MG63 (cell line): ENCODE results near the gene ATRNL1. TPM values are rescaled to one million over a fixed set of nuclear protein-coding genes. Genes with fewer than 3 reads are reported as not detected.
A peak's percentile ranks its signal among the peaks of the same experiment; 100 is the strongest.
"Not testable (repeated sequence)": the region's sequence is repeated elsewhere in the genome, so short reads cannot be mapped to it uniquely, and the experiment has no call there.

Experiments used
- DNase-seq: peaks from one replicate; pipeline ENCODE4 v3.0.0-alpha.2; 2020
- H3K27me3 ChIP-seq: fragments of 250-450 bp; sonication (Bioruptor Pico); 2 replicates; pipeline ENCODE4 v1.5.1; 2020; ENCODE audit warnings: mild to moderate bottlenecking, moderate library complexity
- H3K36me3 ChIP-seq: fragments of 250-450 bp; sonication (Bioruptor Pico); 2 replicates; pipeline ENCODE4 v1.5.1; 2020; ENCODE audit warnings: mild to moderate bottlenecking, moderate library complexity
- H3K4me3 ChIP-seq: fragments of 250-450 bp; sonication (Bioruptor Pico); 2 replicates; pipeline ENCODE4 v1.5.1; 2020; ENCODE audit warnings: mild to moderate bottlenecking, moderate library complexity
- H3K9me3 ChIP-seq: fragments of 250-450 bp; sonication (Bioruptor Pico); 2 replicates; pipeline ENCODE4 v1.5.1; 2020; ENCODE audit warnings: mild to moderate bottlenecking, moderate library complexity
- total RNA-seq: library from RNA; depleted of rRNA; stranded (reverse); fragments of >200 nt; shearing (Covaris generic); gene quantifications from 2 replicates; pipeline ENCODE4 v1.2.3, GENCODE V29; 2014; ENCODE audit warnings: low replicate concordance

The ATRNL1 gene
- total RNA-seq, 1 experiment from 2014 or later = 1.7 TPM

- Histone ChIP-seq H3K36me3 (no peaks in the 10 kb centered on the region), H3K4me3 (no peak overlapping the region), H3K9me3 (no peaks in the 10 kb centered on the region), H3K27me3 (peaks cover 5% of the 10 kb centered on the region; the same call in 1 of the 2 replicates)
- no peak for DNase-seq
Observed at GRCh38 chr10:115136616-115137015, 43.5 kb downstream of the ATRNL1 start.

GRCh38 chr10:115141254-115141653 lies 48.1 kb downstream of the ATRNL1 start:
- no peaks in the 10 kb centered on the region for H3K9me3 ChIP-seq
- DNase-seq = no peak
- H3K4me3 ChIP-seq = no peak overlapping the region
- peaks cover 7% of the 10 kb centered on the region; the same call in 1 of the 2 replicates for H3K27me3 ChIP-seq
- no peaks in the 10 kb centered on the region for H3K36me3 ChIP-seq

GRCh38 chr10:115157357-115157756 lies 64.2 kb downstream of the ATRNL1 start:
- no peak overlapping the region for H3K4me3 ChIP-seq
- no peaks in the 10 kb centered on the region for H3K9me3 ChIP-seq
- 0 out of 2 replicates have a peak, but pooled peaks cover 2% of the 10 kb centered on the region for H3K27me3 ChIP-seq
- no peaks in the 10 kb centered on the region for H3K36me3 ChIP-seq
- no peak for DNase-seq

GRCh38 chr10:115163129-115163528 lies 70.0 kb downstream of the ATRNL1 start:
- H3K4me3 ChIP-seq = no peak overlapping the region
- H3K27me3 ChIP-seq = no peaks in the 10 kb centered on the region
- DNase-seq = no peak
- H3K36me3 ChIP-seq = no peaks in the 10 kb centered on the region
- no peaks in the 10 kb centered on the region for H3K9me3 ChIP-seq

- DNase-seq = no peak
- Histone ChIP-seq H3K36me3 (no peaks in the 10 kb centered on the region), H3K9me3 (no peaks in the 10 kb centered on the region), H3K4me3 (no peak overlapping the region), H3K27me3 (no peaks in the 10 kb centered on the region)
Observed at GRCh38 chr10:115164220-115164619, 71.1 kb downstream of the ATRNL1 start.

GRCh38 chr10:115167751-115168150 lies 74.6 kb downstream of the ATRNL1 start:
- no peak for DNase-seq
- H3K27me3 ChIP-seq = no peaks in the 10 kb centered on the region
- no peak overlapping the region for H3K4me3 ChIP-seq
- H3K9me3 ChIP-seq = no peaks in the 10 kb centered on the region
- H3K36me3 ChIP-seq = no peaks in the 10 kb centered on the region

GRCh38 chr10:115171392-115171960 lies 78.3 kb downstream of the ATRNL1 start:
- no peaks in the 10 kb centered on the region for H3K9me3 ChIP-seq
- DNase-seq = no peak
- H3K36me3 ChIP-seq = no peaks in the 10 kb centered on the region
- H3K4me3 ChIP-seq = no peak overlapping the region
- no peaks in the 10 kb centered on the region for H3K27me3 ChIP-seq

- Histone ChIP-seq H3K36me3 (no peaks in the 10 kb centered on the region), H3K27me3 (no peaks in the 10 kb centered on the region), H3K9me3 (no peaks in the 10 kb centered on the region), H3K4me3 (no peak overlapping the region)
- no peak for DNase-seq
Observed at GRCh38 chr10:115173915-115174443, 80.8 kb downstream of the ATRNL1 start.

- not testable (repeated sequence) for H3K36me3 ChIP-seq, H3K9me3 ChIP-seq, DNase-seq, H3K27me3 ChIP-seq
- H3K4me3 ChIP-seq = peak overlapping the region; percentile 12; the same call in 1 of the 2 replicates
Observed at GRCh38 chr10:115207276-115207675, 114.1 kb downstream of the ATRNL1 start.

- peaks cover 4% of the 10 kb centered on the region; the same call in 1 of the 2 replicates for H3K9me3 ChIP-seq
- H3K27me3 ChIP-seq = no peaks in the 10 kb centered on the region
- H3K4me3 ChIP-seq = no peak overlapping the region
- no peak for DNase-seq
- H3K36me3 ChIP-seq = no peaks in the 10 kb centered on the region
Observed at GRCh38 chr10:115209133-115209532, 116.0 kb downstream of the ATRNL1 start.

GRCh38 chr10:115214829-115215228 lies 121.7 kb downstream of the ATRNL1 start:
- no peaks in the 10 kb centered on the region for H3K27me3 ChIP-seq
- H3K4me3 ChIP-seq = no peak overlapping the region
- H3K36me3 ChIP-seq = no peaks in the 10 kb centered on the region
- no peak for DNase-seq
- H3K9me3 ChIP-seq = no peaks in the 10 kb centered on the region

- H3K4me3 ChIP-seq = no peak overlapping the region
- peaks cover 5% of the 10 kb centered on the region; the same call in 1 of the 2 replicates for H3K9me3 ChIP-seq
- H3K27me3 ChIP-seq = no peaks in the 10 kb centered on the region
- H3K36me3 ChIP-seq = no peaks in the 10 kb centered on the region
- no peak for DNase-seq
Observed at GRCh38 chr10:115219203-115219602, 126.0 kb downstream of the ATRNL1 start.

- Histone ChIP-seq H3K9me3 (peaks cover 5% of the 10 kb centered on the region; the same call in 1 of the 2 replicates), H3K27me3 (no peaks in the 10 kb centered on the region), H3K36me3 (no peaks in the 10 kb centered on the region), H3K4me3 (no peak overlapping the region)
- DNase-seq = no peak
Observed at GRCh38 chr10:115222039-115222438, 128.9 kb downstream of the ATRNL1 start.

GRCh38 chr10:115239761-115240160 lies 146.6 kb downstream of the ATRNL1 start:
- peaks cover 3% of the 10 kb centered on the region; the same call in 1 of the 2 replicates for H3K9me3 ChIP-seq
- H3K36me3 ChIP-seq = no peaks in the 10 kb centered on the region
- DNase-seq = no peak
- no peak overlapping the region for H3K4me3 ChIP-seq
- H3K27me3 ChIP-seq = no peaks in the 10 kb centered on the region

GRCh38 chr10:115250784-115251183 lies 157.6 kb downstream of the ATRNL1 start:
- Histone ChIP-seq H3K4me3 (no peak overlapping the region), H3K36me3 (no peaks in the 10 kb centered on the region), H3K9me3 (no peaks in the 10 kb centered on the region), H3K27me3 (no peaks in the 10 kb centered on the region)
- DNase-seq = no peak

GRCh38 chr10:115253765-115254164 lies 160.6 kb downstream of the ATRNL1 start:
- not testable (repeated sequence) for H3K9me3 ChIP-seq, H3K4me3 ChIP-seq, H3K27me3 ChIP-seq, H3K36me3 ChIP-seq, DNase-seq

- no peak for DNase-seq
- H3K4me3 ChIP-seq = no peak overlapping the region
- no peaks in the 10 kb centered on the region for H3K9me3 ChIP-seq
- H3K36me3 ChIP-seq = no peaks in the 10 kb centered on the region
- H3K27me3 ChIP-seq = no peaks in the 10 kb centered on the region
Observed at GRCh38 chr10:115272482-115272881, 179.3 kb downstream of the ATRNL1 start.

- no peaks in the 10 kb centered on the region for H3K27me3 ChIP-seq
Observed at GRCh38 chr10:115278294-115278693, 185.1 kb downstream of the ATRNL1 start.

More at GRCh38 chr10:115278294-115278693, 185.1 kb downstream of the ATRNL1 start:
- H3K4me3 ChIP-seq = no peak overlapping the region
- H3K9me3 ChIP-seq = no peaks in the 10 kb centered on the region
- no peaks in the 10 kb centered on the region for H3K36me3 ChIP-seq
- DNase-seq = no peak
